DND-41 (cell line): ENCODE measurements around the gene TMEFF1.
"Not testable (repeated sequence)": the region's sequence is repeated elsewhere in the genome, so short reads cannot be mapped to it uniquely, and the experiment has no call there.

Experiments
- ATAC-seq: fragments of 200-7000 bp; cut with Tn5 transposase; 3 replicates; pipeline ENCODE4 v1.9.1; 2021; ENCODE audit warnings: low read depth; ENCODE audit not compliant: insufficient read depth
- DNase-seq: peaks from one replicate; pipeline ENCODE4 v3.0.0-alpha.2; 2020
- H2AFZ ChIP-seq: 2 replicates; pipeline ENCODE4 v1.6.0; 2012; ENCODE audit warnings: low read depth, low read length
- H3K27ac ChIP-seq: 2 replicates; pipeline ENCODE4 v1.5.1; 2012; ENCODE audit warnings: low read length, inconsistent platforms
- H3K27me3 ChIP-seq: fragments of 200-600 bp; sonication (generic); 2 replicates; pipeline ENCODE4 v1.6.0; 2012; ENCODE audit warnings: low read length, mild to moderate bottlenecking, inconsistent platforms; ENCODE audit not compliant: insufficient read depth, poor library complexity
- H3K36me3 ChIP-seq: 2 replicates; pipeline ENCODE4 v1.5.1; 2012; ENCODE audit warnings: low read length, inconsistent platforms; ENCODE audit not compliant: insufficient read depth
- H3K4me1 ChIP-seq: 2 replicates; pipeline ENCODE4 v1.5.1; 2012; ENCODE audit warnings: mild to moderate bottlenecking, low read length; ENCODE audit not compliant: insufficient read depth
- H3K4me2 ChIP-seq: 2 replicates; pipeline ENCODE4 v1.6.0; 2012; ENCODE audit warnings: mild to moderate bottlenecking, moderate library complexity, low read length, inconsistent platforms; ENCODE audit not compliant: insufficient read depth
- H3K4me3 ChIP-seq, 2 experiments: fragments of 200-600 bp in 1 of 2; shearing (Covaris generic) in 1 of 2; 2 replicates each; pipeline ENCODE4 v1.5.1; 2012 to 2016; ENCODE audit warnings: inconsistent platforms in 2 of 2, low read length in 2 of 2, mild to moderate bottlenecking in 2 of 2, low read depth in 1 of 2, moderate library complexity in 1 of 2
- H3K79me2 ChIP-seq: 2 replicates; pipeline ENCODE4 v1.6.0; 2012; ENCODE audit warnings: low read length, inconsistent platforms; ENCODE audit not compliant: insufficient read depth
- H3K9ac ChIP-seq: 2 replicates; pipeline ENCODE4 v1.6.0; 2012; ENCODE audit warnings: low read depth, mild to moderate bottlenecking, inconsistent platforms, low read length, moderate library complexity
- H3K9me3 ChIP-seq: 2 replicates; pipeline ENCODE4 v1.5.1; 2012; ENCODE audit warnings: low read length, moderate library complexity, mild to moderate bottlenecking, inconsistent platforms; ENCODE audit not compliant: insufficient read depth, severe bottlenecking
- H4K20me1 ChIP-seq: 2 replicates; pipeline ENCODE4 v1.6.0; 2012; ENCODE audit warnings: low read length; ENCODE audit not compliant: insufficient read depth
- EZH2 ChIP-seq: IDR thresholded peaks from 3 replicates; pipeline ENCODE4 v1.6.1; 2012; ENCODE audit warnings: borderline replicate concordance, low read depth, mild to moderate bottlenecking, moderate library complexity, low read length, inconsistent platforms; ENCODE audit not compliant: severe bottlenecking
- TF ChIP-seq, protein P1 (sequence below): IDR thresholded peaks from 2 replicates; pipeline ENCODE4 v1.5.1; 2012; ENCODE audit warnings: borderline replicate concordance, low read length, moderate library complexity, mild to moderate bottlenecking; ENCODE audit not compliant: poor library complexity, severe bottlenecking; ENCODE audit errors: extremely low read depth

The TMEFF1 gene

DNA sequence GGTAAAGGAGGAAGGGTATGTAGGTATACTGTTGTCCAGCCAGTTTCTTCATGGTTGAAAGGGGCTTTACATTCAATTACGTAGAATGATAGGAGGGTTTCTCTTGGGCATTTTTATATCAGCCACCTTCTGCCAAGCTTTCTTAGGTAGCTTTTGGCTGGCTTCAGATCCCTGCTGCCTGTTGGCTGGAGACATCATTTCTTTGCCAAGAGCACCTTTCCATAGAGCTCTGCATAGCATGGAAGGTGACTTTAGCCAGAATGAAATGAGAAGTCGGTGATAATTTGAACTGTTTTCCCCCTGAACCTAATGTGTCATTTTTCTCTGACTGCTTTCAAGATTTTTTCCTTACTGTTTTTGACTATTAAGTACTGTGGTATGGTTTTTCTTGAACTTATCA, 26.9 kb downstream of the TMEFF1 start:
- TF ChIP-seq, protein P1, sequence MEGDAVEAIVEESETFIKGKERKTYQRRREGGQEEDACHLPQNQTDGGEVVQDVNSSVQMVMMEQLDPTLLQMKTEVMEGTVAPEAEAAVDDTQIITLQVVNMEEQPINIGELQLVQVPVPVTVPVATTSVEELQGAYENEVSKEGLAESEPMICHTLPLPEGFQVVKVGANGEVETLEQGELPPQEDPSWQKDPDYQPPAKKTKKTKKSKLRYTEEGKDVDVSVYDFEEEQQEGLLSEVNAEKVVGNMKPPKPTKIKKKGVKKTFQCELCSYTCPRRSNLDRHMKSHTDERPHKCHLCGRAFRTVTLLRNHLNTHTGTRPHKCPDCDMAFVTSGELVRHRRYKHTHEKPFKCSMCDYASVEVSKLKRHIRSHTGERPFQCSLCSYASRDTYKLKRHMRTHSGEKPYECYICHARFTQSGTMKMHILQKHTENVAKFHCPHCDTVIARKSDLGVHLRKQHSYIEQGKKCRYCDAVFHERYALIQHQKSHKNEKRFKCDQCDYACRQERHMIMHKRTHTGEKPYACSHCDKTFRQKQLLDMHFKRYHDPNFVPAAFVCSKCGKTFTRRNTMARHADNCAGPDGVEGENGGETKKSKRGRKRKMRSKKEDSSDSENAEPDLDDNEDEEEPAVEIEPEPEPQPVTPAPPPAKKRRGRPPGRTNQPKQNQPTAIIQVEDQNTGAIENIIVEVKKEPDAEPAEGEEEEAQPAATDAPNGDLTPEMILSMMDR = no peak
- no peak for TF ChIP-seq EZH2
- H3K9ac ChIP-seq = no peak overlapping the region
- no peaks in the 10 kb centered on the region for H3K79me2 ChIP-seq
- no peak overlapping the region for H3K4me3 ChIP-seq
- no peak for DNase-seq
- no peaks in the 10 kb centered on the region for H3K9me3 ChIP-seq
- no peaks in the 10 kb centered on the region for H3K4me1 ChIP-seq
- peaks cover 5% of the 10 kb centered on the region for H3K27me3 ChIP-seq
- no peak overlapping the region for H2AFZ ChIP-seq
- no peaks in the 10 kb centered on the region for H4K20me1 ChIP-seq
- H3K4me2 ChIP-seq = no peak overlapping the region
- no peaks in the 10 kb centered on the region for H3K36me3 ChIP-seq
- no peak for ATAC-seq
- no peak overlapping the region for H3K27ac ChIP-seq

DNA sequence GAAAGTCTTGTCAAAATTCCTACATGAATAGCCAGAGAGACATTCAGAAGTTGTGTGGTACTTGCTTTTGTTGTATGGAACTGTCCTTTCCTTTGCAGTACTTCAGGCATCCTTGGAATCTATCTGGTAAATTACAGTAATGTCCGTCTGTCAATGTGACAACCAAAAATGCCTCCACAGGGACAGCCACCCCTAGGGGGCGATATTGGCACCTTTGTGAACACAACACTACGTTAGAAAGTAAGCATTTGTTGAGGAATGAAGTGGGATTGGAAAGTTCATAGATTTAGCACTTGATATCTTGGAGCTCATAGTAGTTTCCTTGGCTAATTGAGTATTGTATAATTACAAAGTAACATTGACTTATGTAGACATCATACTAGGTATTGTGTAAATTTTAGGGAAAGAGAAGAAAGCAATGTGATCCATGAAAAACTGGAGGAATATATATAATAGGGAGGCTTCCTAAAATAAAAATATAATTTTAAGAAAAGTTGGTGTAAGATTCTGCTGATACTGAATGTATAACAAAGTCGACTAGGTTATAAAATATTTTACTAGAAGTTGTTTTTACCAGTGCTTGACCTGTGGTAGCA, 32.7 kb downstream of the TMEFF1 start:
- Histone ChIP-seq H3K9me3 (no peaks in the 10 kb centered on the region), H3K27ac (no peak overlapping the region), H2AFZ (no peak overlapping the region), H3K4me1 (no peaks in the 10 kb centered on the region), H3K79me2 (no peaks in the 10 kb centered on the region), H3K4me2 (no peak overlapping the region), H3K36me3 (no peaks in the 10 kb centered on the region), H3K9ac (no peak overlapping the region), H4K20me1 (no peaks in the 10 kb centered on the region), H3K27me3 (no peaks in the 10 kb centered on the region), H3K4me3 (no peak overlapping the region)
- peak; percentile 56 for DNase-seq
- TF ChIP-seq, protein P1 = peak; percentile 72
- no peak for TF ChIP-seq EZH2
- ATAC-seq = 0 out of 3 replicates have a peak, but pooled peaks have one; percentile 42

DNA sequence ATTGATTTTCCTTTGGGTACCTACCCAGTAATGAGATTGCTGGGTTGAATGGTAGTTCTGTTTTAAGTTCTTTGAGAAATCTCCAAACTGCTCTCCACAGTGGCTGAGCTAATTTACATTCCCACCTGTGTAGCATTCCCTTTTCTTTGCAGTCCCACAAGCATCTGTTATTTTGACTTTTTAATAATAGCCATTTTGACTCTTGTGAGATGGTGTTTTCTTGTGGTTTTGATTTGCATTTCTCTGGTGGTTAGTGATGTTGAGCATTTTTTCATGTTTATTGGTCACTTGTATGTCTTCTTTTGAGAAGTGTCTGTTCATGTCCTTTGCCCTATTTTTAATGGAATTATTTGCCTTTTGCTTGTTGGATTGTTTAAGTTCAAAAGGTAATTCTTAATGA, 34.4 kb downstream of the TMEFF1 start:
- H3K4me2 ChIP-seq, H3K4me3 ChIP-seq, H3K9ac ChIP-seq, H4K20me1 ChIP-seq, H2AFZ ChIP-seq, ATAC-seq, H3K27ac ChIP-seq, H3K27me3 ChIP-seq, DNase-seq, H3K9me3 ChIP-seq, H3K36me3 ChIP-seq, H3K79me2 ChIP-seq, H3K4me1 ChIP-seq: not testable (repeated sequence)

DNA sequence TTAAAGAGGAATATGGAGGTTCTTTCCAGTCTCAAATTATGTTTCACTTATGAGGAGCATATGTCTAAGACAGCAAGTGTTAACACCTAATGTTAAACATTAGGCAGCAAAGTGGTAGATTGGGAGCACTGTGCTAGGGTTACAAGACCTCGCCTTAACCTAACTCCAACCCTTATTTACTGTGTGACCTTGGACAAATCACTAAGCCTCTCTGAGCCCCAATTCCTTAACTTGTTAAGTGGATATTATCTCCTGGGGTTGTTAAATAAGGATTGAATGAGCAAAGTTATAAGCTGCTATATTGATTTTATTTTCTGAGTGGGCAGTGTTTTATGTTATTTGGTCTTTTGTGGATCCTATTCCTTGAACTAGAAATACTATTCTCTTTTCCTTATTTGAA, 38.3 kb downstream of the TMEFF1 start:
- TF ChIP-seq EZH2 = no peak
- TF ChIP-seq, protein P1 = no peak
- Histone ChIP-seq H3K4me2 (no peak overlapping the region), H3K9ac (no peak overlapping the region), H3K79me2 (no peaks in the 10 kb centered on the region), H3K27me3 (no peaks in the 10 kb centered on the region), H3K4me3 (no peak overlapping the region), H3K4me1 (no peaks in the 10 kb centered on the region), H3K9me3 (no peaks in the 10 kb centered on the region), H3K36me3 (no peaks in the 10 kb centered on the region), H2AFZ (no peak overlapping the region), H4K20me1 (no peaks in the 10 kb centered on the region), H3K27ac (no peak overlapping the region)
- DNase-seq (no peak), ATAC-seq (no peak)
